Measurements from ENCODE around the gene GP5.

Gene GP5

DNA sequence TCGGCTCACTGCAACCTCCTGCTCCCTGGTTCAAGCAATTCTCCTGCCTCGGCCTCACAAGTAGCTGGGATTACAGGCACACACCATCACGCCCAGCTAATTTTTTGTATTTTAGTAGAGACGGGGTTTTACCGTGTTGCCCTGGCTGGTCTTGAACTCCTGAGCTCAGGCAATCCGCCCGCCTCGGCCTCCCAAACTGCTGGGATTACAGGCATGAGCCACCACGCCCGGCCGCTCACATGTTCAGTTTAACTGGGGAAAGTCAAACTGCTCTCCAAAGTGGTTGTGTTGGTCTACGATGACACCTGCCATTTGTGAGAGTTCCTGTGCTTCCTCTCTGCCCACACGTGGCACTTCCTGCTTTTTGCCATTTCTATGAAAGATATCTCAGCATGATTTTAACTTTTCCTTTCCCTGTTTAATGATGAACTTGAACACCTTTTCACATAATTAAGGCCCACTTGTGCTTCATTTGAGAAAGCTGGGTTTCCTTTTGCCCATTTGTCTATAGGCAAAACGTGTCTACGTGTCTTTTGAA lies 877 bp upstream of the GP5 start:
- no peak for DNase-seq (ENCODE audit: extremely low read depth in 1 of 2, low read depth in 1 of 2)

DNA sequence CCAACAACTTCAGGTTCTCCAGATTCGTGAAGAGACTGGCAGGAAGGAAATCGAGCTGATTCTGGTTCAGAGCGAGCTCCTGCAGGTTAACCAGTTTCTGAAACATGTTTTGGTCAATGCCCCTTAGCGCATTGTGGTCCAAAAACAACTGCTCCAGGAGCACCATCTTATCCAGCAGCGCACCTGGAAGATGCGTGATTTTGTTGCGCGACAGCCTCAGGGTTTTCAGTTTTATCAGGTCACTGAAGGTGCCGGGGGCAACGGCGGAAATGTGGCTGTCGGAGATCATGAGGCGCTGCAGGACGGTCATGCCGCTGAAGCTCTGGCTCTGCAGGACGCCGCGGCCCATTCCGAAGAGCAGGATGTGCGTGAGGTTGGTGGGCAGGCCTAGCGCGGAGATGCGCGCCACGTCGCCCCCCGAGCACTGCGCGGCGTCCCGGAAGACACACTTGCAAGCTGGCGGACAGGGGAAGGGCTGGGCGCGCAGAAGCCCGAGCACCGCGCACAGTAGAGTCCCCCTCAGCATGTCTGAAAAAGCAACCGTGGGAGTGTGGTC lies 1.2 kb downstream of the GP5 start:
- DNase-seq (ENCODE audit: extremely low read depth in 1 of 2, low read depth in 1 of 2): no peak

DNA sequence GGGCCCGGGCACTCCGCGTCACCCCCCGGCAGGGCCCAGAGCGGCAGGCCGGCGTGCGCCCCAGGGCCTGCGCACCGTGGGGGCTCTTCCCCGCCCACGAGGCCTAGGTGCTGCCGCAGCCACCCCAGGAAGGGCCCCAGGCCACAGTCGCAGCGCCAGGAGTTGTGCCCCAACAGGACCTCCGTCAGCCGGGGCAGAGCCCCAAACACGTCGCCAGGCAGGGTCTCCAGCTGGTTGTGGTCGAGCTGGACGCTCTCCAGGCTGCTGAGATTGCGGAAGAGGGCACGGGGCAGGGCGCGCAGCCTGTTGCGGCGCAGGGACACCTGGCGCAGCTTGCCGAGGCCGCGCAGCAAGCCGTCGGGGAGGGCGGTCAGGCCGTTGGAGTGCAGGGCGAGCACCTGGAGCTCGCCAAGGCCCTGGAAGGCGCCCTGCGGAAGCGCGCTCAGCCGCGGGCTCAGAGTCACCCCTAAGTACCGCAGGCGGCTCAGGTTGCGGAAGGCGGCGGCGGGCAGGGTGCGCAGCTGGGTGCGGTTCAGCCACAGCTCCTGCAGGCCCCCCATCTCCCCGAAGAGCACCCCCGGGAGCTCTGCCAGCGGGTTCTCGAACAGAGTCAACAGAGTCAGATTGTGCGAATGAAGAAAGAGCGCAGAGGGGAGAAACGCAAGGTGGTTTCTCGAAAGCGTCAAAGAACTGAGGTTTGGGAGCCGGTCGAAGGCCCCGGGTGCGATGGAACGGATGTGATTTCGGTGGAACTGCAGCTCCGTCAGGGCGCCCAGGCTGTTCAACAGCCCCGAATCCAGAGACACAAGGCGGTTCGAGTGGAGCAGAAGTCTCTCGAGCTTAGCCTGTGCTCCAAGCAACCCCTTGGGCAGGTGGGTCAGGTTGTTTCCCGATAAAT lies 2.0 kb downstream of the GP5 start:
- no peak for DNase-seq (ENCODE audit: extremely low read depth in 1 of 2, low read depth in 1 of 2)

DNA sequence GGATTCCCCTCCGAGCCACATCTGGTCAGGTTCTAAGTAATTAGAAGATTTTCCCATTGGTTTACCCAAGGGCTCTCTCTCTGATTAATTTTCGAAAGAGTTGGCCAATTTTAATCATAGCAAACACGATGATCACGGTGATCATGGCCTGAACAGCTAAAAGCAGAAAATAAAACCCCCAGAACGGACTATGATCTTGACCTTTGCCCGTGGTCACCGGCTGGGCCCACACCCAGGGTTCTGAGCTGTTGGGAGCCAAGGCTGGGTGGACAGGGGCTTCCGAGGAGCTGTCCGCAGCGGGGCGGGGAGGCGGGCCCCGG lies 2.6 kb downstream of the GP5 start:
- DNase-seq (ENCODE audit: extremely low read depth in 1 of 2, low read depth in 1 of 2): no peak

DNA sequence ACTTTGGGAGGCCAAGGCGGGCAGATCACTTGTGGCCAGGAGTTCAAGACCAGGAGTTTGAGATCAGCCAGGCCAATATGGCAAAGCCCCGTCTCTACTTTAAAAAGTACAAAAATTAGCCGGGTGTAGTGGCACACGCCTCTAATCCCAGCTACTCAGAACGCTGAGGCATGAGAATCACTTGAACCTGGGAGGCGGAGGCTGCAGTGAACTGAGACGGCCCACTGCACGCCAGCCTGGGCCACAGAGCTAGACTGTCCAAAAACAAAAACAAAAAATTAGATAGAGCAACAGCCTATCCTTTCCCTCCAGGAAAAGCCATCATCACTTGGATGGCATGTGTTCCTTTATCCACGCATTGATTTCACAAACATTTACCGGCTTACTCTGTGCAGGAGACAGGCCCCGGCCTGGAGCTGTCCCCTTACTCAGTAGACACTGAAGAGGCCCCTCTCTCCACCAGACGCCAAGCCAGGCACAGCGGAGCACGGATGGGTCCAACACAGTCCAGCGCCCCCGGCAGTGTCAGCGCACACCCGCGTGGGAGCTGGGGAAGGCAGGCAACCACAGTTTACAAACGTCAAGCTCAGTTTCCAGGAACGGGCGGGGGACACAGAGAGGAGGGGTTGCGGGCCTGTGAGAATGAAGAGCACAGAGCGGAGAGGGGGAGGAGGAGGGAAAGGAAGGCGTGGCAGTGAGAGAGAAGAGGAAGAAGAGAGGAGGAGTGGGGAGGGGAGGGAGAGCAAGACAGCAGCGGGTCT lies 3.1 kb downstream of the GP5 start:
- DNase-seq (ENCODE audit: extremely low read depth in 1 of 2, low read depth in 1 of 2): peak in 1 of 2 donors; percentile 53

DNA sequence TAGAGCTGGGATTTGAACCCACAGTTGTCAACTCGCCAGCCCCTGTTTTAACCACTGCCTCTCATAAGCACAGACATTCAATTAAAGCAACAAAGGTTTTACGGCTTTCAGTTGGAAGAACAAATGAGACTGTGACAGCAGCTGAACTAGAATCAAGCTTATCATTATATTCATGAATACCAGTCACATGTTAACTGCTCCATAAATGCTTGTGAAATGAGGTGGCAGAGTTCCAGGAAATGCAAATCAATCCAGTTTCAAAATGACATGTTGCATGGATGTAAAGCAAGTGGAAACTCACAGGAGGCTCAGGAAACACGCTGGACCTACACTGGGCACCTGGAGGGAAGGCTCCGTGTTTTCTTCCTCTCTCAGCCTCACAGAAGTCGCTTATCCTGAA lies 3.9 kb downstream of the GP5 start:
- no peak for DNase-seq (ENCODE audit: extremely low read depth in 1 of 2, low read depth in 1 of 2)

DNA sequence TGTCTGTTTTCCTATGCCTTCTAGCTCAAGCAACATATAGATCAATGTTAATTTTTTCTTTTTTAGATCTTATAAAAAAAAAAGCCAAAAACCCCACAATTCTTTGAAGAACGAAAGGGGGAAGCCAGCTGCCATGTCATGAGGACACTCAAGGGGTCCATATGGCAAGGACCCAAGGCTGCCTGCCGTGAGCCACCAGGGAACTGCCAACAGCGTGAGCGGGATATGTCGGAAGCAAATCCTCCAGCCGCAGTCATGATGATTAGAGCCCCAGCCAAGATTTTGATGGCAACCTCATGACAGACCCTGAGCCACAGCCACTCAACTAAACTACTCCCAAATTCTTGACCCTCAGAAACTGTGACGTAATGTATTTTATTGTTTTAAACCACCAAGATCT lies 6.5 kb downstream of the GP5 start:
- DNase-seq (ENCODE audit: extremely low read depth in 1 of 2, low read depth in 1 of 2): no peak

DNA sequence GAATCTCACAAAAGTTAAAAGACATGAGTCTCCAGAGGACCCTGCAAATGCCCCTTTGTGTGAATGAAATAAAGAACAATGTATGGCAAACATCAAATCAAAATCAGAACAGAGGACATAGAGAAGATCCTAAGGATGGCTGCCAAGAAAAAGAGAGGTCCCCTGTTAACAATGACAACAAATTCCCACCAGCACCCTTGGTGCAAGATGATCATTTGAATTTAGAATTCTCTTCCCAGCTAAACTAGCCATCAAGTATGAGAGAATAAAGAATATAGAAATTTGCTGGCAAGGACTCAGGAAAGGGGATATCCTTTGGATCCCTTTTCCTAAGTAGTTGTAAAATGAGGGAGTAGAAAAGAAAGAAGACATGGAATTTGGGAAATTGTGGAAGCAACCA lies 8.2 kb downstream of the GP5 start:
- no peak for DNase-seq (ENCODE audit: extremely low read depth in 1 of 2, low read depth in 1 of 2)

DNA sequence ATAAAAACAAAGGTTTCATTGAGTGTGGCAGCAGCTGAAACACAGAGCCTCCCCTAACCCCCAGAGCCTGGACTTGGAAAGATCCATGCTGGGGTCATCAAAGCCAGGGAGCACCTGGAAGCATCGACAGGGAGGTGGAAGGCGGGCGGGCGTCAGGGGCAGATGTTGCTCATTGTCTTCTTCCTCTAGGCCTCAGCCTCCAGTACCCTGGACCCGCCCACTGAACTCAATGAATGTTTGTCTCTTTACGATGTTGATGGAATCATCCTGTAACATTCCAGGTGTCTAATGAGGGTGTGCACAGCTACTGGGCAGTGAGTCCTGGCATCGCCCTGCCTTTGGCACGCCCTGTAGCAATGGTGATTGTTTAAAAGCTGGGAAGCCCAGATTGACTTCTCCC lies 9.8 kb downstream of the GP5 start:
- DNase-seq (ENCODE audit: extremely low read depth in 1 of 2, low read depth in 1 of 2): no peak

DNA sequence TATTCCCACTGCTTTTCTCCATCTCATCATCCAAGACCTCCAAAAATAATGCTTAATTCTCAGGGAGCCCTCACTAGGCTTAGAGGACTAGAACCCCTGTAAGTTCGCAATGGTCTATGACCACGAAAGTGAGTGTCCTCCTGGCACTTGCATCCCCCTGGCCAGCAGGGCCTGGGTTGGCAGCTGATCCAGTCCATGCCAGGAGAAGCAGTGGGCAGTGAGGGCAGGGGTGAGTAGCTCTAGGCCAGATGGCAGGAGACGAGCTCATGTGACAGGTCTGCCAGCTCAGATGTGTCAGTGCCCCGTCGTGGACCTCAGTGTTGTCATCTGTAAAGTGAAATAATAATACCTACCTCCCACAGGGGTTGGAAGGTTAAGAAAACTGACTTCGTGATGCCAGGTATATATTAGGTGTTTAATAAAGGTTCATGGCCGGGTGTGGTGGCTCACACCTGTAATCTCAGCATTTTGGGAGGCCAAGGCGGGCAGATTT lies 11.1 kb downstream of the GP5 start:
- DNase-seq (ENCODE audit: extremely low read depth in 1 of 2, low read depth in 1 of 2): no peak

DNA sequence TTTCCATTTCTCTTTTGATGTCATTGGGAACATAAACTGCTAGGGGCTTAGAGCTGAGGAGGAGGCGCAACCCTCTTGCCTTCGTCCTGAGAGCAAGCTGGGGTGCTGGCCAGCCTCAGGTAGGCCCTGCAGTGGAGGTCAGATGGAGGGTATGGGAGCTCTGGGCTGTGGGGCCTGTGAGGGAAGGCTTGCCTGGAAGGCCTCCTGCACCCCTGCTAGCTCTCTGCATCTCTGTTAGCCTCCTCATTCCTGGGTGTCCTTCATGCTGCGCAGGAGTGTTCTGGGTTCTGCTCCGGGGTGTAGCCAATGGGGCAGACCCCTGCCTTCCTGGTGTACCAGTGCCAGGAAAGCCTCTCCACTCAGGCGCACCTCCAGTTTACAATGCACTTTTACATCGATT lies 11.8 kb downstream of the GP5 start:
- no peak for DNase-seq (ENCODE audit: extremely low read depth in 1 of 2, low read depth in 1 of 2)

DNA sequence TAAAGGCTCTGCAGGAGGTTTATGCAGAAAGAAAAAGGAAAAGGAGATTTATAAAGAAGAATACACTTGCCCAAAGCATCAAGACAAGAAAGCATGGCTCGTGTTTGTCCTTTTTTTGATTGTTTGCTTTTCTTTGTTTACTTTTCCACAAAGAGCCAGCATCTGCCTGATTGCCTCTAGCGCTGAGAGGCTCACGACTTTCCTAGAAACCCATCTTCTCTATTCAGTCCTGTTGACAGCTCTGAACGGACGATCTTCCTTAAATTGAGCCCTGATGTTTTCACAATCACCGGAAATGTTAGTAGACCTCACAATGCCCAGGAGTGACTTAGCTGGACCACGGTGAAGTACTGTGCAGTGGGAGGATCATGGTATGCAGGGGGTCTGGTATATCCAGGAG lies 12.4 kb downstream of the GP5 start:
- no peak for DNase-seq (ENCODE audit: extremely low read depth in 1 of 2, low read depth in 1 of 2)

DNA sequence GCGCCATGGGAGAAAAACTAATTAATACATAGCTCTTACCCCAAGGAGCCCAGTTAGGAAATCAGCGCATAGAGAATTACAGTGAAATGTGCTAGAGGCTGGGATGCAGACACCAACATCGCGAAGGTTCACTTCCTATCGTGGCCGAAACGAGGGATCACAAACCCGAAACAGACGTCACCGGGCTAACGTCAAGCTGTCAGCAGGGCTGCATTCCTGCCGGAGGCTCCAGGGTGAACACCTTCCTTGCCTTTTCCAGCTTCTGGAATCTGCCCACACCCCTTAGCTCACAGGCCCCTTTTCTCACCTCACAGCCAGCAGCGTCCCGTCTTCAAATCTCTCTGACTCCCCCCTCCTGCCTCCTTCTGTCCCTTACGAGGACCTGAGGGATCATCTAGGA lies 13.0 kb downstream of the GP5 start:
- DNase-seq (ENCODE audit: extremely low read depth in 1 of 2, low read depth in 1 of 2): no peak

DNA sequence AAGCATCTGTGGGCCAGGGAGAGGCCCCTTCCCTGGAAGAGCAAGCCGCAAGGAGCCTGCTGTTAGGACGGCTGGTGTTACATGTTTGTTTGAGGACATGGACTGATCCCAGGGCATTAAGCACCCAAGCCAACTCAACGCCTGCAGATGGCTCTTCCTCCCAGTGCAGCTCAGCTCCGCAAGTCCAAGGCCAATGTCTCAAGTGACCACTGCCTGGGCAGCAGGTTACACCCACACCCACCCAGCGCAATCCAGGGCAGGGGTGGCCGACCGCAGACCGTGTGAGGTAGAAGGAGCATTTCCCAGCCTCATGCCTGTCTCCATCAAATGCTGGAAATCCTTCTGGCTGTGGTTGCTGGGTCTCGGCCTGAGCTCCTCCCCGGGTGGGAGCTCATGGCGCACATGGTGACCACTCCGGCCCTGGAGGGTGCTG lies 14.5 kb downstream of the GP5 start:
- no peak for DNase-seq (ENCODE audit: extremely low read depth in 1 of 2, low read depth in 1 of 2)

DNA sequence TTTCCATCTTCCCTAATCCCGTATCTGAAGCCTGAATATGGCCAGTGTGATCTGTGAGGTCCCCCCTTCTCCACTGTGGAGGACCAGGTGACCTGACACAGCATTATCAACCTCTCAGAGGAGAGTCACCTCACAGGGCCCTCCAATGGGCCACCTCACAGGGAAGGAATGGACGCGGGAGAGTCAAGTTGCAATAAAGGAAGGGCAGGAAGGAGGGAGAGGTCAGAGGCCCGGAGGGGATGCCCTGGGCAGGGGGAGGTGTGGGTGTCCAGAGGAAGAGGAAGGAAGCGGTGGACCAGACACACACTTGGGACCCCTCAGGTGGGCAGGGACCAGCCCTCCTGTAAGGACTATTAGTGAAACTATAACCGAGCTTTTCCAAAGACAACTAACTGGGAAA lies 14.9 kb downstream of the GP5 start:
- no peak for DNase-seq (ENCODE audit: extremely low read depth in 1 of 2, low read depth in 1 of 2)

DNA sequence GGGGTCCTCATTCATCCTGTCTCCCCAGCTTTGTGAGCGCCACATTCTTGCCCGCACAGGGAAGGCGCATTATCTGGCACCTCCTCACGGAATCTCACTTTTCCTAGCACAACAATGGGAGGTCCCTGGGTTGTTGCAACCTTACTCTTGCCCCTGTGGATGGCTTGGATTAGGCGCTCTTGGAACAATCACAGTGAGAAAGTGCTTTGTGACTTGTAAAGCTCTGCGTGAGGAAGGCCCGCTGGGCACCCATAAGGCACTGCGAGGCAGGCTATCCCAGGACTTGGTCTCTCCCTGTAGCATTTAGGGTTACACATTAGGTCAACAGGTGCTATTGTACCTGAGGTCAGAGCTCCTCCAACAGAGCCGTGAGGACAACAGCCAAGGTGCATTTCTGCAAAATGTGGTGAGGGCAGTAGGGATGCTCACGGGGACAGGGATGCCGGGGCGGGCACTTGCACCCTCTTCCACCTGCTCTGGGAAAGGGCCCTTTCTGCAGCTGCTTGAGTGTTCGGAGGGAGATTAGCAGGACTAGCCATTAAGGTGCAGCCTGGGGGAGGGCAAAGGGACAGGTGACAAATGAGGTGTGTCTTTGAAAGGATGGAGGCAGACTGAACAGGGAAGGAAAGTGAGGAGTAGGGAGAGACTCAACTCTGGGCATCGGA lies 15.7 kb downstream of the GP5 start:
- DNase-seq (ENCODE audit: extremely low read depth in 1 of 2, low read depth in 1 of 2): no peak

DNA sequence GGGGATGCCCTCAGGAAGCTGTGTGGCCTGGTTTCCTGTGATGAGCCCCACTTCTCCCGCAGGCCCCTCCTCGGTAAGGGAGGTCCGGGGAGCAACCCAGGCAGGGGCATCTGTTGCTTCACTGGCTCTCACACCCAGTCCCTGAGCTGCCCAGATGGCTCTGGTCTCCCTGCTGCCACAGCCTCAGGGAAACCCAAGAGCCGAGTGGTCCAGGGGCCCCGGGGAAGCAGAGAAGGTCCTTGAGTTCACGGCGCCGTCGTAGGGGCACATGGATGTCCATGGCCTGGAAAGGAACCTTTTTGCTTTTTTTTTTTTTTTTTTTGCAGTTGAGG lies 16.2 kb downstream of the GP5 start:
- DNase-seq (ENCODE audit: extremely low read depth in 1 of 2, low read depth in 1 of 2): no peak

DNA sequence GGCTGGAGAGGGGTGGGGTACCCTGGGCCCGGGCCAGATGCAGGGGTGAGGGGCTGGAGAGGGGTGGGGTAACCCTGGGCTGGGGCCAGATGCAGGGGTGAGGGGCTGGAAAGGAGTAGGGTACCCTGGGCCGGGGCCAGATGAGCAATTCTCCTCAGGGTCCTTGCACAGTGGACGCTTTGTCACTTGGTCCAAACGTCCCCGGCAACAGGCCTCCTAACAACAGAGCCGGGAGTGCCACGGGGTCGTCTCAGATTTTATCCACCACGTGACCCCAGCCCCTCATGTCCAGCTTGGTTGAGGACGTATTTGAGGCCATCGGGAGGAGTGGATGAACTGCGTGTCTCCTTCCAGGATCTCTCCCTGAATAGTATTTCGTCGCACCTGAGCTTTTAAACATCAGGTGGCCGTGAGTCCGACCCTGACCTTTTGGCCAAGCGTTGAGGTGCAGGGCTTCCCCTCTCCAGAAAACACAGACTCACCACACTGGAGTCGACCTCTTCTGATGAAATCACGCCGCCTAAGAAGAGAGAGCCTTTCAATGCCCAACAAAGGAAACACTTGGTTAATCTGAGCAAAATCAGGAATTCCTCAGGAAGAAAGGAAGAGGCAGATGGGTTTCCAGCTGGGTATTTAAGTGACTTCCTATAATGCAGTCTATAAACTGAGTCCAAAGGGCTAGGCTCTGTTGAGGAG lies 16.7 kb downstream of the GP5 start:
- DNase-seq (ENCODE audit: extremely low read depth in 1 of 2, low read depth in 1 of 2): no peak

DNA sequence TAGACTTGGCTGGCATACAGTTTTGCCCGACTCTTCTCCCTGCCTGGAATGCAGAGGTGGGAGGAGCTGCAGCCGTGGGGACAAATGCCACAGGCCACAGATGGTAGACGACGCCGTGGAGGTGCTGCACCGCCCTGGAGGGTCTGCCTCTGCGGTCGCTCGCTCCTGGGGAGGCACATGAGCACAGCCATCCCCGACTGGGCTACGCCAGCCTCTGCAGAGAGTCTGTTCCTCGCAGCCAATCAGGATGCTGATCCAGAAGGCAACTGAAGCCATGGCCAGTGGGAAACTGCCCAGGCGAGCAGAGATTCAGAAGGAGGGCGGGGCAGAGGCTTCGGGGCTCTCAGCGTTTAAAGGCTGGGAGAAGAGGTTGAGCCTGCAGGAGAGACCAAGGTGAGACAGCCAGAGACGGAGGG lies 17.6 kb downstream of the GP5 start:
- no peak for DNase-seq (ENCODE audit: extremely low read depth in 1 of 2, low read depth in 1 of 2)

DNA sequence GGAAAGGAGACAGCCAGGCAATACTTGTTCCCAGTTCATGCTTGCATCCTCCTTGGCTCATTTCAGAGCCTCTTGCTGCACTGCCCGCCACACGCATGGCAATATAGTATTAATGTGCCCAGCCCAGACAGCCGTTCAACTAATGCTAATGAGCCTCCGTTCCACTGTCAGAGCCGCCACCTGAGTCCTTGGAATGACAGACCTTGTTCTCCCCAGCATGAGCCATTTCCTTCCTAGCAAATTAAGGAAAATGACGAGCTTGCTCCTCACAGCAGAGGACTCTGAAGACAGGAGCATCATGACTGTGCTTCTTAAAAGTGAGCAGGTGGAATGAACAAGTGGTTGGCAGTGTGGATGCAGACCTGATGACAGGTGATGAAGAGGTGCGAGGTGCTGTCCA lies 18.7 kb downstream of the GP5 start:
- no peak for DNase-seq (ENCODE audit: extremely low read depth in 1 of 2, low read depth in 1 of 2)

DNA sequence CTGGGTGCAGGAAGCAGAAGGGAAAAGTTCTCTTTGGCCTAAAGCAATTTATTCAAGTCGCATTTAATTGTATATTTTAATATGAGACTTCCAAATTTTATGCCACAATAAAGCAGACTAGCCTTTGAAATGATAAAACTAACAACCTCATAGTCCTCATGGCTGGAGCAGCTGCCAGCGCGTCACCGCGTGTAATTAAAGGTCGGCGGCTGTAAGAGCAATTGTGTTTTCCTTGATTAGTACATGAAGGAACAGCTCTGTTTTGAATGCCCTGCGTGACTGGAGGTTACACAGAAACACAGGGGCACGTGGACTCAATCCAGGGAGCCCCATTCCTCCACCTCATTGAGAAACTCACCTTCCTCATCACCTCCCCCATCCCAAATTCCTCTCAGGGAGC lies 19.4 kb downstream of the GP5 start:
- no peak for DNase-seq (ENCODE audit: extremely low read depth in 1 of 2, low read depth in 1 of 2)

All from stimulated activated CD8-positive, alpha-beta memory T cell treated with anti-CD3 and anti-CD28 coated beads, Interleukin-7, amount 100 ng/mL, for 48 hours (primary cell).